Memory B cell (primary cell): ENCODE measurements around the gene PRAF2.

Experiments
- ATAC-seq: fragments of 150-1000 bp; cut with Tn5 transposase; 2 replicates; pipeline ENCODE4 v1.10.0; 2021; ENCODE audit warnings: low read depth, mild to moderate bottlenecking, moderate library complexity
- DNase-seq, 2 donors: peaks; one replicate each; pipeline ENCODE4 v3.0.0; 2022; ENCODE audit warnings: low spot score in 2 of 2
- H3K27ac Mint-ChIP-seq: one replicate; pipeline ENCODE4 v1.8.0; 2022; ENCODE audit warnings: mild to moderate bottlenecking, moderate library complexity, mixed read lengths
- H3K27me3 Mint-ChIP-seq: one replicate; pipeline ENCODE4 v1.8.0; 2022; ENCODE audit warnings: mixed read lengths
- H3K36me3 Mint-ChIP-seq: one replicate; pipeline ENCODE4 v1.8.0; 2022; ENCODE audit warnings: mild to moderate bottlenecking, mixed read lengths
- H3K4me1 Mint-ChIP-seq: one replicate; pipeline ENCODE4 v1.8.0; 2022; ENCODE audit warnings: mixed read lengths
- H3K4me3 Mint-ChIP-seq: one replicate; pipeline ENCODE4 v1.8.0; 2022; ENCODE audit warnings: mild to moderate bottlenecking, moderate library complexity, mixed read lengths
- H3K9me3 Mint-ChIP-seq: one replicate; pipeline ENCODE4 v1.8.0; 2022; ENCODE audit warnings: mixed read lengths

PRAF2 gene

DNA sequence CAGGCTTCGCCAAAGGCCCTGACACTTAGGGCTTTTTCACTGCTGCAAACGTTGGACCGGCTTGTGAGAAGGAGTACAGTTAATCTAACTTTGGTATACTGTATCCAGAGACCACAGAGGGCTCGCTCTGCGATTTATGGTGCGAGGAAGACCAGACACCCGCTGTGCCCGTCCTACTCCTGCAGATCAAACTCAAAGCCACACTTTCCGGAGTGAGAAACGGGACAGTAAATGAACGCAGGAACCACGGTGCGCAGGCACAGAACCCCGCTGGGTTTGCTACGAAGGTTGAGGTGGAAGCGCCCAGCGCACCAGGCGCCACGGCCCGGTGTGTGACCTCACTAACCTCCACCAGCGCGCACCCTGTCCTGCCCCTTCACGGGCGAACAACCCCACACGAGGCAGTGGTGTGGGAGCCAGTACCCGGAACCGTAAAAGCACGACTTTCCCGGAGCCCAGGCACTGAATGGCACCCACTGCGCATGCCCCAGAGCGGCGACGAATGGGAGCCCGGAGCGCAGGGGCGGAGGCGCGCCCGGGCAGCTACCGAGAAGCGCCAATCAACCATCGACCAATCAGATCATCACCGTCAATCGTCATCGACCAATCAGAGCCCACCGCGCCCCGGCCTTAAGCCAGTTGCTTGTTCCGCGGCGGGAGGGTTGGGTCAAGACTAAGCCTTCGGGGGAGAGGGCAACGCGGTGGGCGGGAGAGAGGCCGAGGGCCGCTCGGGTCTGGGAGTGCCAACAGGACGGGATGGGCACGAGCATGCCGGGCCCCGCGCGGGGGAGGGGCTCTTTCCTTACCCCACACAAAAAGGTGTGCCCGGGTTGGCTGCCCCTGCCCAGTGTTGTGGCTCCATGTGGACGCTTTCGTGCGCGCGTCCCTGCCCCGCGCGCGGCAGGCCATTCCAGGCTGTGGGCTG lies 27.2 kb upstream of the PRAF2 start:
- peak overlapping the region; percentile 89 for H3K4me3 Mint-ChIP-seq
- H3K27me3 Mint-ChIP-seq = no peaks in the 10 kb centered on the region
- peak overlapping the region; percentile 87 for H3K27ac Mint-ChIP-seq
- H3K4me1 Mint-ChIP-seq = peaks cover 3% of the 10 kb centered on the region
- H3K9me3 Mint-ChIP-seq = no peaks in the 10 kb centered on the region
- H3K36me3 Mint-ChIP-seq = no peaks in the 10 kb centered on the region
- DNase-seq (peak; percentile 68 to 75), ATAC-seq (peak; percentile 90)

DNA sequence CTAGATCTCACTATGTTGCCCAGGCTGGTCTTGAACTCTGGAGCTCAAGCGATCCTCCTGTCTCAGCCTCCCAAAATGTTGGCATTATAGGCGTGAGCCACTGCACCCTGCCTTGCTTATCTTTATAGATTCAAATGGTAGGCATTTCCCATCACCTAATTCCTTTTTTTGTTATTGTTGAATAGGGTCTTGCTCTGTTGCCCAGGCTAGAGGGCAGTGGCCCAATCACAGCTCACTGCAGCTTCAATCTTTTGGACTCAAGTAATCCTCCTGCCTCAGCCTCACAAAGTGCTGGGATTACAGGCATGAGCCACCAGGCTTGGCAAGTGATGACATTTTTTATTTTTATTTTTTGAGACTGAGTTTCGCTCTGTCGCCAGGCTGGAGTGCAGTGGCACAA lies 22.6 kb upstream of the PRAF2 start:
- Mint-ChIP-seq H3K4me1 (no peaks in the 10 kb centered on the region), H3K4me3 (no peak overlapping the region), H3K27ac (no peak overlapping the region), H3K9me3 (no peaks in the 10 kb centered on the region), H3K36me3 (no peaks in the 10 kb centered on the region), H3K27me3 (no peaks in the 10 kb centered on the region)
- no peak for DNase-seq
- ATAC-seq = no peak

DNA sequence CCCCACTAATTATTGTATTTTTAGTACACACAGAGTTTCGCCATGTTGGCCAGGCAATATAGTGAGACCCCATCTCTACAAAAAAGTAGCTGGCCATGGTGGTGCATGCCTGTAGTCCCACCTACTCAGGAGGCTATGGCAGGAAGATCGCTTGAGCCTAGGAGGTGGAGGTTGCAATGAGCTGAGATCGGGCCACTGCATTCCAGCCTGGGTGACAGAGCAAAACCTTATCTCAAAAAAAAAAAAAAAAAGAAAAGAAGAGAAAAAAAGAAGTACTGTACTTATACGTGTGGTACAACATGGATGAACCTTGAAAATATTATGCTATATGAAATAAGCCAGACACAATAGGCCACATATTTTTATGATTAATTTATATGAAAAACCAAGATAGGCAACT lies 15.8 kb upstream of the PRAF2 start:
- Mint-ChIP-seq H3K27ac (no peak overlapping the region), H3K4me3 (no peak overlapping the region), H3K9me3 (no peaks in the 10 kb centered on the region), H3K27me3 (no peaks in the 10 kb centered on the region), H3K36me3 (no peaks in the 10 kb centered on the region), H3K4me1 (no peaks in the 10 kb centered on the region)
- ATAC-seq (no peak), DNase-seq (no peak)

DNA sequence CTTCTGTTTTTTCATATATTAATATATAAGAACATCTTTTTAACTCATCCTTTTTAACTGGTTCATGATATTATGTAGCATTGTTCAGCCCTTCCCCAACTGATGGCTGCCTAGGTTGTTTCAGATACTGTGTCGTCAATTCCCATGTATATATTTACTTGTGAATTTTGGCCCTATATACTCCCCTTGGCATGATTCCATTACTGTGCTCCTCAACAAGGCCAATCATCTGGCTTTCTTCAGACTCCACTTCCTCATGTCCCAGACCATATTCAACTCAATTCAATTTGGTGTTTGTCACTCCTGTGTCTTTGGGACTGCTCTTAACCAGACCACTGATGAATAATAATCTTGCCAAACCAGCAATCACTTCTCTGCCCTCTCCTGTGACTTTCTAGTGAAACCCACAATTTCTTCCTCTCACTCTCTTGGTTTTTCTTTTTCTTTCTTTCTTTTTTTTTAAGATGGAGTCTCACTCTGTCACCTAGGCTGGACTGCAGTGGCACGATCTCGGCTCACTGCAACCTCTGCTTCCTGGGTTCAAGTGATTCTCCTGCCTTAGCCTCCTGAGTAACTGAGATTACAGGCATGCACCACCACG lies 8.6 kb upstream of the PRAF2 start:
- Mint-ChIP-seq H3K36me3 (peaks cover 10% of the 10 kb centered on the region), H3K27me3 (no peaks in the 10 kb centered on the region), H3K27ac (no peak overlapping the region), H3K4me3 (no peak overlapping the region), H3K4me1 (peaks cover 12% of the 10 kb centered on the region), H3K9me3 (no peaks in the 10 kb centered on the region)
- DNase-seq = no peak
- no peak for ATAC-seq

DNA sequence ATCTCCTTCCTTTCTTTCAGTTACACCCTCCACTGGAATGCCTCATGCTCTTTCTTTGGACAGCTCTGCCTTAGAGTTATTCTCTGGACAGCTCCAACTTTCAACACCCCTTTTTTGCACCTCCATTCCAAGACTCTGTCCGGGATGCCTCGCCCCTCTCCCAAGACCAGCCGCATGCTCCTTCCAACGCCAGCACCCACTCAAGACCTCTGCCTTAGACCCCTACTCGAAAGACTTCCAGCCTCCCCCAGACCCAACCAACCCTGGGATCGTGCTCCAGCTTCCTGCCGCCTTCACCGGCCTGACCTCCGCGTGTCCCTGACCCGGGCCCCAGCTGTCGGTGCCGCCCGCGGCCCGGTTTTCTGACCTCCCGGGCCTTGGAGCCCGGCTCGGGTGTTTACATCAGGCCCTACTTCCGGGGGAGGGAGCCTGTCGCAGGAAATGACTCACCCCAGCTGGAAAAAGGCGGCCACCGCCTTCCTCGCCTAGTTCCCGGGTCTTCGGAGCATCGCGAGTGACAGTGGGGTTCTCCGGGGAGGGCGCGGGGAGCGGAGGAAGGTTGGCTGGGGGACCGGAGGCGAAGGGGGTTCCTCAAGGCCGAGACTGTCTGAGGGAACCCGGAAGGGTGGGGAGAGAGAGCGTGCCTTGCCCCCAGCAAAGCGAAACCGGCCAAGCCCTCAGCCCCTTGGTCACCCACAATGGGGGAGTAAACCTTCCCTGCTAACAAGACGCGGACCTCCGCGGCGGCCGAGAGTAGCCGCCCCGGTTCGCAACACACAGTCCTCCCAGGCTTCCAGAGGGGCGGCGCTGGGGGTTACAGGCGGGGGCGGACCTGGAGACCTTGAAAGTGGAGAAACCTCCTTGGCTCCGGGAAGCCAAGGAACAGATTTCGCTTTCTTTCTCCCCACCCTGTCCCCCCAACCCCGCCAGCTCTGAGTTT lies 6.0 kb upstream of the PRAF2 start, which contains the start of gene WDR45:
Gene WDR45 (minus strand): TSS at position 399 of the 940 bp plus-strand sequence. CDS start 1,792 bp downstream, outside the sequence.
- Mint-ChIP-seq H3K36me3 (peaks cover 10% of the 10 kb centered on the region), H3K4me3 (peak within 1 kb of the TSS; percentile 93), H3K4me1 (peaks cover 12% of the 10 kb centered on the region), H3K27ac (peak within 1 kb of the TSS; percentile 99), H3K9me3 (no peaks in the 10 kb centered on the region), H3K27me3 (no peaks in the 10 kb centered on the region)
- peak; percentile 45 to 54 for DNase-seq
- peak; percentile 82 for ATAC-seq

DNA sequence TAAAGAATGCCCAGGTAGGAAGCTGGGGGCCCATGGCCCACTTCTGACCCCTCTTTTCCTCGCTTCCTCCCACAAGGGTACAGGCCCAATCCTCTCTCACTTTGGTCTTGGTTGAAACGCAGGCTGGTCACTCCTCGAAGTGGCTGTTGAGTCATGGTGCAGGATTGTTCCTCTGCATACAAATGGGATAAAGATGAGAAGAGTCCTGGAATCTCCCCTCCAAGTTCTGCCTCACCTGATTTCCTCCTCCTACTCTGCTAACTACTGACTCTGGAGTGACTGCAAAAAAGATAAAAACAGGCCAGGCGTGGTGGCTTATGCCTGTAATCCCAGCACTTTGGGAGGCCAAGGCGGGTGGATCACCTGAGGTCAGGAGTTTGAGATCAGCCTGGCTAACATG lies 4.1 kb upstream of the PRAF2 start:
- Mint-ChIP-seq H3K27ac (no peak overlapping the region), H3K27me3 (no peaks in the 10 kb centered on the region), H3K9me3 (no peaks in the 10 kb centered on the region), H3K36me3 (peaks cover 10% of the 10 kb centered on the region), H3K4me1 (peaks cover 19% of the 10 kb centered on the region), H3K4me3 (no peak overlapping the region)
- DNase-seq = no peak
- ATAC-seq = no peak

- no peaks in the 10 kb centered on the region for H3K27me3 Mint-ChIP-seq
- ATAC-seq = no peak
- H3K4me1 Mint-ChIP-seq = peaks cover 23% of the 10 kb centered on the region
- H3K27ac Mint-ChIP-seq = no peak overlapping the region
- H3K4me3 Mint-ChIP-seq = no peak overlapping the region
- no peaks in the 10 kb centered on the region for H3K9me3 Mint-ChIP-seq
- no peak for DNase-seq
- peaks cover 17% of the 10 kb centered on the region for H3K36me3 Mint-ChIP-seq
Measured at GRCh38 chrX:49075347-49075746, 1.5 kb upstream of the PRAF2 start.

GRCh38 chrX:49072712-49073095 lies 1.1 kb downstream of the PRAF2 start:
- peaks cover 11% of the 10 kb centered on the region for H3K4me1 Mint-ChIP-seq
- no peak overlapping the region for H3K27ac Mint-ChIP-seq
- ATAC-seq = no peak
- H3K4me3 Mint-ChIP-seq = no peak overlapping the region
- H3K9me3 Mint-ChIP-seq = no peaks in the 10 kb centered on the region
- no peak for DNase-seq
- H3K36me3 Mint-ChIP-seq = peaks cover 11% of the 10 kb centered on the region
- H3K27me3 Mint-ChIP-seq = no peaks in the 10 kb centered on the region

- H3K9me3 Mint-ChIP-seq = no peaks in the 10 kb centered on the region
- no peaks in the 10 kb centered on the region for H3K27me3 Mint-ChIP-seq
- H3K36me3 Mint-ChIP-seq = peaks cover 11% of the 10 kb centered on the region
- H3K27ac Mint-ChIP-seq = no peak overlapping the region
- no peak for DNase-seq
- H3K4me3 Mint-ChIP-seq = no peak overlapping the region
- no peak for ATAC-seq
- H3K4me1 Mint-ChIP-seq = peaks cover 11% of the 10 kb centered on the region
Measured at GRCh38 chrX:49071877-49072711, 1.7 kb downstream of the PRAF2 start.

DNA sequence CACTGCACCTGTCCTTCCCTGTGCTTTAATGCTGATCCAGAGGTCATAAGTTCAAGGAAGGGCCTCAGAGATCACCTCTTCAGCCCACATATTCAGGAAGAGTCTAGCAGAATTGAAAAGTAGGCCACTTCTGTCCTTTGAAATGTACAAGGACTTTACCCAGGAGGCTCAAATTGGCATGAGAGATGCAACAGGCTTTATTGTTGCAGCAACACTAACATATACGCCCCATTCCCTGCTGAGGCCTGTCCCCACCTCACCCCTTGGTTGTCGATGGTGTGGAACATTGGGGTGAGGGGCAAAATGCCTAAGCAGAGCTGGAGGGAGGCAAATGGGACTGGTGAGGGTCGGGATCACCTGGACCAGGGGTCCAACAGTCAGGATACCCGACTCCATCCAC lies 2.8 kb downstream of the PRAF2 start:
- H3K4me1 Mint-ChIP-seq = peaks cover 11% of the 10 kb centered on the region
- no peak overlapping the region for H3K27ac Mint-ChIP-seq
- H3K36me3 Mint-ChIP-seq = peaks cover 11% of the 10 kb centered on the region
- no peaks in the 10 kb centered on the region for H3K9me3 Mint-ChIP-seq
- ATAC-seq (no peak), DNase-seq (no peak)
- no peak overlapping the region for H3K4me3 Mint-ChIP-seq
- no peaks in the 10 kb centered on the region for H3K27me3 Mint-ChIP-seq

DNA sequence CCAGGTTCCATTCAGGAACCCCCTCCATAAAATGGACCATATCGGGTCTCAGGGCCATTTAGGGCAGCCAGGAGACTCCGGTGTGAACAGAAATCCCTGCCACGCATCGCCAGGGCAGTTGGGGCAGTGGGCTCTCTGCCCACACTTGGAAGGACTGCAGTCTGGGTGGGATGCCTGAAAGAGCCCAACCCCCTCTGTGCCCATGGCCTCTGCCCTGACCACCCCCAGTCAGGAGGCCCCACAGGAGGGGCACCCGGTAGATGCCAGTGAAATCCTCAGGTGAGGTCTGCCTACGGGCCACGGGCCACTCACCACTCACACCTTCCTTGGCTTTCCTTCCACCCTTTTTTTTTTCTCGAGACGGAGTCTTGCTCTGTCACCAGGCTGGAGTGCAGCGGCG lies 4.8 kb downstream of the PRAF2 start:
- H3K27ac Mint-ChIP-seq = no peak overlapping the region
- ATAC-seq (no peak), DNase-seq (no peak)
- H3K4me3 Mint-ChIP-seq = no peak overlapping the region
- peaks cover 11% of the 10 kb centered on the region for H3K36me3 Mint-ChIP-seq
- H3K27me3 Mint-ChIP-seq = no peaks in the 10 kb centered on the region
- no peaks in the 10 kb centered on the region for H3K9me3 Mint-ChIP-seq
- peaks cover 11% of the 10 kb centered on the region for H3K4me1 Mint-ChIP-seq

DNA sequence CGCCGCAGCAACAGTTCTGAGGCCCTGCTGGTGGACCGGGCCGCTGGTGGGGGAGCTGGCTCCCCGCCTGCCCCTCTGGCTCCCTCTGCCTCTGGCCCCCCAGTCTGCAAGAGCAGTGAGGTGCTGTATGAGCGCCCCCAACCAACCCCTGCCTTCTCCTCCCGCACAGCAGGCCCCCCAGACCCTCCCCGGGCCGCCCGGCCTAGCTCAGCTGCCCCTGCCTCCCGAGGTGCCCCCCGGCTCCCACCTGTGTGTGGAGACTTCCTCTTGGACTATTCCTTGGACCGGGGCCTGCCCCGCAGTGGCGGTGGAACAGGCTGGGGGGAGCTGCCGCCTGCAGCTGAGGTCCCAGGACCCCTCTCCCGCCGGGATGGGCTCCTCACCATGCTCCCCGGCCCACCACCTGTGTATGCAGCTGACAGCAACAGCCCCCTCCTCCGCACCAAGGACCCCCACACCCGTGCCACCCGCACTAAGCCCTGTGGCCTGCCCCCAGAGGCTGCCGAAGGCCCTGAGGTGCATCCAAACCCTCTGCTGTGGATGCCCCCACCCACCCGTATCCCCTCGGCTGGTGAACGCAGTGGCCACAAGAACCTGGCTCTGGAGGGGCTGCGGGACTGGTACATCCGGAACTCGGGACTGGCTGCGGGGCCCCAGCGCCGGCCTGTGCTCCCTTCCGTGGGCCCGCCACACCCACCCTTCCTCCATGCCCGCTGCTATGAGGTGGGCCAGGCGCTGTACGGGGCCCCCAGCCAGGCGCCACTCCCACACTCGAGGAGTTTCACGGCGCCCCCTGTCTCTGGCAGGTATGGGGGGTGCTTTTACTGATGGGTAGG lies 6.3 kb downstream of the PRAF2 start:
- no peak overlapping the region for H3K27ac Mint-ChIP-seq
- DNase-seq (no peak), ATAC-seq (no peak)
- no peaks in the 10 kb centered on the region for H3K27me3 Mint-ChIP-seq
- H3K9me3 Mint-ChIP-seq = no peaks in the 10 kb centered on the region
- H3K4me3 Mint-ChIP-seq = no peak overlapping the region
- H3K4me1 Mint-ChIP-seq = no peaks in the 10 kb centered on the region
- peaks cover 7% of the 10 kb centered on the region for H3K36me3 Mint-ChIP-seq
